22Rv1 (cell line): ENCODE measurements around the gene STOML1.

Experiments
- ZFX ChIP-seq: fragments of 450-650 bp; IDR thresholded peaks from 2 replicates; pipeline ENCODE4 v1.6.1; 2017; ENCODE audit warnings: antibody characterized with exemption, borderline replicate concordance
- TF ChIP-seq, protein P1 (sequence below): fragments of 450-650 bp; IDR thresholded peaks from 2 replicates; pipeline ENCODE4 v1.5.1; 2017; ENCODE audit warnings: mild to moderate bottlenecking

DNA sequence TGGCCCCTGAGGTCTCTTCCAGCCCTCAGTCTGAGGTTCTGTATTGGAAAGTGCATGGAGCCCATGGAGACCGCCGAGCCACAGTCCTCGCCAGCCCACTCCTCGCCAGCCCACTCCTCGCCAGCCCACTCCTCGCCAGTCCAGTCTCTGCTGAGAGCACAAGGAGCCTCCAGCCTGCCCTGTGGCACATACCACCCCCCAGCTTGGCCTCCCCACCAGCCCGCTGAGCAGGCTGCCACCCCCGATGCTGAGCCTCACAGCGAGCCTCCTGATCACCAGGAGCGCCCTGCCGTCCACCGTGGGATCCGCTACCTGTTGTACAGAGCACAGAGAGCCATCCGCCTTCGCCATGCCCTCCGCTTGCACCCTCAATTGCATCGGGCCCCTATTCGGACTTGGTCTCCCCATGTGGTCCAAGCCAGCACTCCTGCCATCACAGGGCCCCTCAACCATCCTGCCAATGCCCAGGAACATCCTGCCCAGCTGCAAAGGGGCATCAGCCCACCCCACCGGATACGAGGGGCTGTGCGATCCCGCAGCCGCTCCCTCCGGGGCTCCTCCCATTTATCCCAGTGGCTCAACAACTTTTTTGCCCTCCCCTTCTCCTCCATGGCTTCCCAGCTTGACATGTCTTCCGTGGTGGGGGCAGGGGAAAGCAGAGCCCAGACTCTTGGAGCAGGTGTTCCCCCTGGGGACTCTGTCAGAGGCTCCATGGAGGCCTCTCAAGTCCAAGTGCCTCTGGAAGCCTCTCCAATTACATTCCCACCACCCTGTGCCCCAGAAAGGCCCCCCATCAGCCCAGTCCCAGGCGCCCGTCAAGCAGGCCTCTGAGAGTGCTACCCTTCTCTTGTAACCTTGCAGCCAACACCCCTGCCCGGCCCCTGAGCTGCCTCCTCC lies 43.3 kb upstream of the STOML1 start:
- TF ChIP-seq, protein P1, sequence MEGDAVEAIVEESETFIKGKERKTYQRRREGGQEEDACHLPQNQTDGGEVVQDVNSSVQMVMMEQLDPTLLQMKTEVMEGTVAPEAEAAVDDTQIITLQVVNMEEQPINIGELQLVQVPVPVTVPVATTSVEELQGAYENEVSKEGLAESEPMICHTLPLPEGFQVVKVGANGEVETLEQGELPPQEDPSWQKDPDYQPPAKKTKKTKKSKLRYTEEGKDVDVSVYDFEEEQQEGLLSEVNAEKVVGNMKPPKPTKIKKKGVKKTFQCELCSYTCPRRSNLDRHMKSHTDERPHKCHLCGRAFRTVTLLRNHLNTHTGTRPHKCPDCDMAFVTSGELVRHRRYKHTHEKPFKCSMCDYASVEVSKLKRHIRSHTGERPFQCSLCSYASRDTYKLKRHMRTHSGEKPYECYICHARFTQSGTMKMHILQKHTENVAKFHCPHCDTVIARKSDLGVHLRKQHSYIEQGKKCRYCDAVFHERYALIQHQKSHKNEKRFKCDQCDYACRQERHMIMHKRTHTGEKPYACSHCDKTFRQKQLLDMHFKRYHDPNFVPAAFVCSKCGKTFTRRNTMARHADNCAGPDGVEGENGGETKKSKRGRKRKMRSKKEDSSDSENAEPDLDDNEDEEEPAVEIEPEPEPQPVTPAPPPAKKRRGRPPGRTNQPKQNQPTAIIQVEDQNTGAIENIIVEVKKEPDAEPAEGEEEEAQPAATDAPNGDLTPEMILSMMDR, result no peak
- no peak for TF ChIP-seq ZFX
